Measurements from ENCODE around the gene MSANTD1. TPM values are rescaled to one million over a fixed set of nuclear protein-coding genes. Genes with fewer than 3 reads are reported as not detected.

Gene MSANTD1
- total RNA-seq, 2 donors from 2014 or later = 1.4 to 2.8 TPM

GRCh38 chr4:3262208-3263052 is 13.5 kb downstream of the MSANTD1 start:
- no peaks in the 10 kb centered on the region for H3K36me3 ChIP-seq
- TF ChIP-seq CTCF (IDR thresholded peaks at IDR 0.05) = no peak
- no peaks in the 10 kb centered on the region for H3K27me3 ChIP-seq (replicated peaks; ENCODE audit: insufficient read depth)
- H3K9me3 ChIP-seq = no peaks in the 10 kb centered on the region
- no peak overlapping the region for H3K4me3 ChIP-seq
- no peaks in the 10 kb centered on the region for H3K4me1 ChIP-seq (ENCODE audit: control insufficient read depth in 1 of 2, low read depth in 2 of 2)
- H3K27ac ChIP-seq = no peak overlapping the region
- no peak for ATAC-seq (ENCODE audit: insufficient number of reproducible peaks, low FRiP score, low read depth)
- no peak for DNase-seq (ENCODE audit: low spot score)

GRCh38 chr4:3263053-3263875 is 14.3 kb downstream of the MSANTD1 start:
- TF ChIP-seq CTCF (IDR thresholded peaks at IDR 0.05) = no peak
- no peak overlapping the region for H3K4me3 ChIP-seq
- no peaks in the 10 kb centered on the region for H3K4me1 ChIP-seq (ENCODE audit: control insufficient read depth in 1 of 2, low read depth in 2 of 2)
- H3K27me3 ChIP-seq (replicated peaks; ENCODE audit: insufficient read depth) = no peaks in the 10 kb centered on the region
- no peaks in the 10 kb centered on the region for H3K9me3 ChIP-seq
- DNase-seq (ENCODE audit: low spot score) = no peak
- H3K27ac ChIP-seq = no peak overlapping the region
- no peak for ATAC-seq (ENCODE audit: insufficient number of reproducible peaks, low FRiP score, low read depth)
- H3K36me3 ChIP-seq = no peaks in the 10 kb centered on the region

- TF ChIP-seq CTCF (IDR thresholded peaks at IDR 0.05) = no peak
- DNase-seq (ENCODE audit: low spot score) = no peak
Observed at GRCh38 chr4:3263876-3264193, 14.9 kb downstream of the MSANTD1 start.

GRCh38 chr4:3266076-3266475 is 17.1 kb downstream of the MSANTD1 start:
- peaks cover 0 to 13% of the 10 kb centered on the region in 2 donors for H3K4me1 ChIP-seq (ENCODE audit: control insufficient read depth in 1 of 2, low read depth in 2 of 2)
- no peaks in the 10 kb centered on the region for H3K36me3 ChIP-seq
- no peak for DNase-seq (ENCODE audit: low spot score)
- H3K27me3 ChIP-seq (replicated peaks; ENCODE audit: insufficient read depth) = no peaks in the 10 kb centered on the region
- ATAC-seq (ENCODE audit: insufficient number of reproducible peaks, low FRiP score, low read depth) = no peak
- no peak for TF ChIP-seq CTCF (IDR thresholded peaks at IDR 0.05)
- H3K9me3 ChIP-seq = no peaks in the 10 kb centered on the region
- no peak overlapping the region for H3K27ac ChIP-seq
- H3K4me3 ChIP-seq = no peak overlapping the region

More at GRCh38 chr4:3263876-3264193, 14.9 kb downstream of the MSANTD1 start:
- Histone ChIP-seq H3K36me3 (no peaks in the 10 kb centered on the region), H3K4me3 (no peak overlapping the region), H3K9me3 (no peaks in the 10 kb centered on the region), H3K4me1 (ENCODE audit: control insufficient read depth in 1 of 2, low read depth in 2 of 2) (no peaks in the 10 kb centered on the region), H3K27me3 (replicated peaks; ENCODE audit: insufficient read depth) (no peaks in the 10 kb centered on the region), H3K27ac (no peak overlapping the region)
- no peak for ATAC-seq (ENCODE audit: insufficient number of reproducible peaks, low FRiP score, low read depth)
